ENCODE data around the gene VGLL1.

VGLL1 gene

DNA sequence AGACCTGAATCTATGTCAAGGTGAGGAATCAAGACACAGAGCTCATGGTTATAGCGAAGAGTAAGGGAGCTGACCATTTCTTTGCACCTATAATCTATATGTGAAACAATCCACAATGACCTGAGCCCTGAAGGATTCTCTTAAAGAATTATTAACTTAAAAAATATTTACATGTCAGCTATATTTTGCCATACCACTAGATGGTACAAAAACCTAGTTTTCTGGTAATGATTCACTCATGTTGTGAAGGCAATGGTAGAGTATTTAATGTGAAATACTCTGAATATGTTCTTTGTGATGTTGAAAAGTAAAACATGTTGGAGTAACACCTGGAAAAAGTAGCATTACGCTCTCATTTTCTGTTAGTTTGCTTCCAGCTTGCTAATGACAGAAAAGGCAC is 40.0 kb downstream of the VGLL1 start:
- Histone ChIP-seq H3K4me2 (ENCODE audit: low read length) (no peak overlapping the region), H3K4me1 (ENCODE audit: control insufficient read depth, insufficient read depth, low read length) (no peaks in the 10 kb centered on the region), H3K9ac (ENCODE audit: low read depth, low read length) (no peak overlapping the region), H3K27me3 (ENCODE audit: control insufficient read depth, insufficient read depth, low read length) (peaks cover 9% of the 10 kb centered on the region), H3K9me3 (replicated peaks; ENCODE audit: low read length) (no peaks in the 10 kb centered on the region), H3K4me3 (ENCODE audit: low read length) (no peak overlapping the region), H3K36me3 (ENCODE audit: insufficient read depth, low read length) (no peaks in the 10 kb centered on the region)

DNA sequence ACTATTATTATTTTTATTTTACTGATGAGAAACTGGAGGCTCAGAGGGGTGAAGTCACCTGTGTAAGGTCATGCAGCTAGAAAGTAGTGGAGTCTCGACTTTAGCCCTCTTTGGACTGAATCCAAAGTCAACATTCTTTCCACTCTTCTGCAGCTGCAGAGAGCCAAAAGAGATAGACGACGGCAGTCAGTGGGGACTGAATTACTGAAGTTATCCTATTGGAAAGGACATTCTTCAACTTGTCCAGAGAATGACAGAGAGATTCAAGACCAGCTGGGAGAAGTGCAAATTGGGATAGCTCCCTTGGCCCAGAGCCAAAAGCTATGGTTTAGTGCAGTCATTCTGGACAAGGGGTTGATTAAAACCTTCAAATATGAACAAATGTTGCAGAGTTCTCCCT is 42.5 kb downstream of the VGLL1 start:
- Histone ChIP-seq H3K4me3 (ENCODE audit: low read length) (no peak overlapping the region), H3K36me3 (ENCODE audit: insufficient read depth, low read length) (no peaks in the 10 kb centered on the region), H3K4me2 (ENCODE audit: low read length) (no peak overlapping the region), H3K4me1 (ENCODE audit: control insufficient read depth, insufficient read depth, low read length) (no peaks in the 10 kb centered on the region), H3K27me3 (ENCODE audit: control insufficient read depth, insufficient read depth, low read length) (peaks cover 4% of the 10 kb centered on the region), H3K9me3 (replicated peaks; ENCODE audit: low read length) (no peaks in the 10 kb centered on the region), H3K9ac (ENCODE audit: low read depth, low read length) (no peak overlapping the region)

DNA sequence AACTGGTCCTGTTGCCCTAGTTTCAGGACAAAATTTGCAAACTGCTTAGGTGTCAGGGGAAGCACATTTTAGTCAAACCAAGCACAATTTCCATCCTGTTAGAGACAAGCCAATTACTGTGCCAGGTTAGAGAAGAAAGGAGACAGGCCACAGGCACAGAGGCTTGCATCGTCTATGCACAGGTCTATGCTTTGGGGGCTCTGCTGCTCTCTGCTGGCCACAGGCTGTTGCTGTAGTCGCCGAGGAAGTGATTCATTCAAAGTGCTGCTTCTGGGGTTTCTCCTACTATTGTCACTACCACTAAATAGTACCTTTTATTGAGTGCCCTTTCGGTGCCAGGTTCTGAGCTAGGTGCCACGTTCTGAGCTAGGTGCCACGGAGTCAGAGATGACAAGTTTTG is 45.5 kb downstream of the VGLL1 start:
- no peaks in the 10 kb centered on the region for H3K4me1 ChIP-seq (ENCODE audit: control insufficient read depth, insufficient read depth, low read length)
- no peak overlapping the region for H3K9ac ChIP-seq (ENCODE audit: low read depth, low read length)
- H3K27me3 ChIP-seq (ENCODE audit: control insufficient read depth, insufficient read depth, low read length): peaks cover 15% of the 10 kb centered on the region
- H3K36me3 ChIP-seq (ENCODE audit: insufficient read depth, low read length): no peaks in the 10 kb centered on the region
- H3K9me3 ChIP-seq (replicated peaks; ENCODE audit: low read length): no peaks in the 10 kb centered on the region
- H3K4me3 ChIP-seq (ENCODE audit: low read length): no peak overlapping the region
- H3K4me2 ChIP-seq (ENCODE audit: low read length): no peak overlapping the region

DNA sequence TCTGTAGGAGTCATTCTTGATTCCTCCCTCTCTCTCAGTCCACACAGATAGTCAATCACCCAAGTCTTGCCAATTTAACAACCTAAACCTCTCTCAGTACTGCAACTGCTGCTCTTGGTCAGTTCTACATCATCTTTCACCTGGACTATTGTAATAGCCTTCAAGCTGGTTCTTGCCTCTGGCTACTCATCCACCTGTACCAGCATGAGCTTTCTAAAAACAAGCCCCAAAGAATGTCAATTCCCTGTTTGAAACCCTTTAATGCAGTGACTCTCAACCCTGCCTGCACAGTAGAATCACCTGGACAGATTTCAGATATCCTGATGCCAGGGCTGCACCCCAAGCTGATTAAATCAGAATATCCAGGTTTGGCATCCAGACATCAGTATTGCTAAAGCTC is 48.3 kb downstream of the VGLL1 start:
- Histone ChIP-seq H3K27me3 (ENCODE audit: control insufficient read depth, insufficient read depth, low read length) (peaks cover 12% of the 10 kb centered on the region), H3K4me2 (ENCODE audit: low read length) (no peak overlapping the region), H3K4me1 (ENCODE audit: control insufficient read depth, insufficient read depth, low read length) (no peaks in the 10 kb centered on the region), H3K9me3 (replicated peaks; ENCODE audit: low read length) (no peaks in the 10 kb centered on the region), H3K4me3 (ENCODE audit: low read length) (no peak overlapping the region), H3K9ac (ENCODE audit: low read depth, low read length) (no peak overlapping the region), H3K36me3 (ENCODE audit: insufficient read depth, low read length) (no peaks in the 10 kb centered on the region)

DNA sequence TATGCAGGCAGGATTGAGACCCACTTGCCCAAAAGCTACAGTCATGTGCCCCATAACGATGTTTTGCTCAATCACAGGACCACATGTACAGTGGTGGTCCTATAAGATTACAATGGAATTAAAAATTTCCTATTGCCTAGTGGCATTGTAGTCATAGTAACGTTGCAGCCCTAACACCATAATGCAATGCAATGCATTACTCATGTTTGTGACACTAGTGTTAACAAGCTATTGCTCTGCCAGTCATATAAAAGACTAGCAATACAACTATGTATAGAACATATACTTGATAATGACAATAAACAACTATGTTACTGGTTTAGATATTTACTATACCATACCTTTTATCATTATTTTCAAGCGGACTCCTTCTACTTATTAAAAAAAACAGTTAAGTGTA is 50.6 kb downstream of the VGLL1 start:
- peaks cover 11% of the 10 kb centered on the region for H3K27me3 ChIP-seq (ENCODE audit: control insufficient read depth, insufficient read depth, low read length)

DNA sequence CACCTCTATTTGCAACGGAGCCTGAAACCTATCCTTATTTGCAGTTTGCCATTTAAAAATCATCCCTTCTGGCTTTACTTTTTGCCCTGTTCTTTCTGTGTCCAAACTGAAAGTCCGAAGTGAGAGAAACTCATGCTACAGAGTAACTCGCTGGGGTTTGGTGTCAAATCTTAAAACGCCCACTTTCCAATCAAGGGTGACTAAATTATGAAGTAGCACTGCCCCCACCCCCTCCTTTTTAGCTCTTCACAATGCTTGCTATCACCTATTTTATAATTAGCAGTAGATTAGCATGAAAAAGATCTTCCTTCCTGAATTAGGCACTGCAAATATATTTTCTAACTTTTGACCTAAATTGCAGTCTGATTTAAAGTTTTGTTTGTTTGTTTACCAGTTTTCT is 52.5 kb downstream of the VGLL1 start:
- Histone ChIP-seq H3K9ac (ENCODE audit: low read depth, low read length) (no peak overlapping the region), H3K4me3 (ENCODE audit: low read length) (no peak overlapping the region)

More for the DNA sequence above, 50.6 kb downstream of the VGLL1 start:
- Histone ChIP-seq H3K4me2 (ENCODE audit: low read length) (no peak overlapping the region), H3K9me3 (replicated peaks; ENCODE audit: low read length) (no peaks in the 10 kb centered on the region), H3K4me3 (ENCODE audit: low read length) (no peak overlapping the region), H3K9ac (ENCODE audit: low read depth, low read length) (no peak overlapping the region), H3K4me1 (ENCODE audit: control insufficient read depth, insufficient read depth, low read length) (no peaks in the 10 kb centered on the region), H3K36me3 (ENCODE audit: insufficient read depth, low read length) (no peaks in the 10 kb centered on the region)

DNA sequence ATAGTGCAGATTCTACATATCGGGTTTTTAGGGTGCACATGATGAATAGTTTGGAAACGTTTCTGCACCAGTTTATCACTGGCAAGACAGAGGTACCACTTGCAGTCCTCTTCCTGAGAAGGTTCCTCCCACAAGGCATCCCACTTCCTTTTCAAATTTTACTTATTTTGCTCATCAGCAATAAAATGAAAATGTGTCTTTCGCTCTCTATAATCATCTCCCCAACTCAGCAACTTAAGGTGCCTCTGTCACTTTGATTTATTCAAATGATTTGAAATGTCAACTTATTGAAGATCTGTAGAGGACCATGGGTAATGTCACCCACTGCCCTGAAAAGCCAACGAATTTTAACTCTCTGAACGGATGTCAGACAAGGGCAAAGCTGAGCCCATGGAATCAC is 53.2 kb downstream of the VGLL1 start:
- Histone ChIP-seq H3K36me3 (ENCODE audit: insufficient read depth, low read length) (no peaks in the 10 kb centered on the region), H3K4me1 (ENCODE audit: control insufficient read depth, insufficient read depth, low read length) (no peaks in the 10 kb centered on the region), H3K27me3 (ENCODE audit: control insufficient read depth, insufficient read depth, low read length) (peaks cover 11% of the 10 kb centered on the region), H3K9ac (ENCODE audit: low read depth, low read length) (no peak overlapping the region), H3K4me3 (ENCODE audit: low read length) (no peak overlapping the region), H3K4me2 (ENCODE audit: low read length) (no peak overlapping the region), H3K9me3 (replicated peaks; ENCODE audit: low read length) (no peaks in the 10 kb centered on the region)

More for the DNA sequence above, 52.5 kb downstream of the VGLL1 start:
- Histone ChIP-seq H3K4me1 (ENCODE audit: control insufficient read depth, insufficient read depth, low read length) (no peaks in the 10 kb centered on the region), H3K4me2 (ENCODE audit: low read length) (no peak overlapping the region), H3K36me3 (ENCODE audit: insufficient read depth, low read length) (no peaks in the 10 kb centered on the region), H3K27me3 (ENCODE audit: control insufficient read depth, insufficient read depth, low read length) (peaks cover 11% of the 10 kb centered on the region), H3K9me3 (replicated peaks; ENCODE audit: low read length) (no peaks in the 10 kb centered on the region)

DNA sequence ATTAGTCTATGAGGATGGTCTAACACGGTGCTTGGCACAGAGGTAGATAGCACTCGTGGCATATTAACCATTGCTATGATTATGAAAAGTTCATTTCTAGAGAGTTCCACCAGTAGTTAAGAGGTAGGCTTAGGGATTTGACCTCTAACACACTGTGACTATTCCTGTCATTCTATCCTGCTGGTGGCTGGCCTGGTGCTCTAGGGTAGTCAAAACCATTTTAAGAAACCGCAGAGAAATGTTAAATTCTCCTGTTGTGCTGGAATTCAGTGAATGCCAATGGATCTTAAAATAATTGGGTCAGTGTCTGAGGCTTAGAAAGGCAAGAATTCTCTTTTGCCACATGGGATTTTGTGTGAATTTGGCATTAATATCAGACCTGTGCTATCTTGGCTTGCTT is 53.9 kb downstream of the VGLL1 start:
- H3K36me3 ChIP-seq (ENCODE audit: insufficient read depth, low read length): no peaks in the 10 kb centered on the region
- H3K27me3 ChIP-seq (ENCODE audit: control insufficient read depth, insufficient read depth, low read length): peaks cover 4% of the 10 kb centered on the region
- no peaks in the 10 kb centered on the region for H3K4me1 ChIP-seq (ENCODE audit: control insufficient read depth, insufficient read depth, low read length)
- no peak overlapping the region for H3K4me3 ChIP-seq (ENCODE audit: low read length)
- no peak overlapping the region for H3K4me2 ChIP-seq (ENCODE audit: low read length)
- no peak overlapping the region for H3K9ac ChIP-seq (ENCODE audit: low read depth, low read length)
- H3K9me3 ChIP-seq (replicated peaks; ENCODE audit: low read length): no peaks in the 10 kb centered on the region

DNA sequence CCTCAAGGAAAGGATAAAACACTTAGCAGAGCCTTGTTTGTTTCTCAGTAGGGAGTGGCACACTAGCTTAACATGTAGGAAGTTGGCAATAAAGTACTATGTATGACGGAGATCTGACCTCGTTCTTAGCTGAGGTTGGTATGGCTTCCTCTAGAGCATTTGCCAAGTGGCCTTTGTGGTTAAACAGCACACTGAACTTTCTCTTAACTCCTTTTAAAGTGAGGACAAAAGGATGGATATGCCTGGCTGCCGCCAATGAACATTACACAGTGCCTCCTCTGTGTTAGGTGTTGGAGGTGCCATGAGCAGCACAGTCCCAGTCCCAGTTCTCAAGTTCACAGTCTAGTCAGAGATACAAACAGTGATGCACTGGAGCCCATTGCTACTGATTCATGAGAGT is 54.4 kb downstream of the VGLL1 start:
- Histone ChIP-seq H3K27me3 (ENCODE audit: control insufficient read depth, insufficient read depth, low read length) (peaks cover 2% of the 10 kb centered on the region), H3K4me2 (ENCODE audit: low read length) (no peak overlapping the region), H3K9me3 (replicated peaks; ENCODE audit: low read length) (no peaks in the 10 kb centered on the region), H3K36me3 (ENCODE audit: insufficient read depth, low read length) (no peaks in the 10 kb centered on the region), H3K9ac (ENCODE audit: low read depth, low read length) (no peak overlapping the region), H3K4me1 (ENCODE audit: control insufficient read depth, insufficient read depth, low read length) (no peaks in the 10 kb centered on the region), H3K4me3 (ENCODE audit: low read length) (no peak overlapping the region)

DNA sequence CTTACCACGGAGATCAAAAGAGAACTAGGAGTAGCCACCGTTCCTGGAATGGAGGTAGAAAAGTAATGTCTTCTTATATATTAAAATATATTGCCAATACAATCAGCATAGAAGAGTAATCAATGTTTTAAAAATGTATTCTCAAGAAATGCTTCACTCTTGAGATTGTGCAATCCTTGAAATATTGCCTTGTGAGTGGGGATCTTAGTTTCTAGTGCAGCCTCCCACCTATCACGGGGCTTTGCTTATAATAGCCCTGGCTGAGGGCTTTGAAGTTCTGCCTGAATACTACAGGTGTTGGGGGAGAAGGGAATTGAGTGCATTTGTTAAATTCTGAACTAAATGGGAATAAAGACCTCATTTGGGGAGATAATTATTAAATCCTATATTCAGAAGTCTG is 55.5 kb downstream of the VGLL1 start:
- H3K27me3 ChIP-seq (ENCODE audit: control insufficient read depth, insufficient read depth, low read length): peaks cover 2% of the 10 kb centered on the region
- H3K36me3 ChIP-seq (ENCODE audit: insufficient read depth, low read length): no peaks in the 10 kb centered on the region
- H3K4me2 ChIP-seq (ENCODE audit: low read length): no peak overlapping the region
- H3K9me3 ChIP-seq (replicated peaks; ENCODE audit: low read length): no peaks in the 10 kb centered on the region
- no peak overlapping the region for H3K4me3 ChIP-seq (ENCODE audit: low read length)
- no peak overlapping the region for H3K9ac ChIP-seq (ENCODE audit: low read depth, low read length)
- no peaks in the 10 kb centered on the region for H3K4me1 ChIP-seq (ENCODE audit: control insufficient read depth, insufficient read depth, low read length)

DNA sequence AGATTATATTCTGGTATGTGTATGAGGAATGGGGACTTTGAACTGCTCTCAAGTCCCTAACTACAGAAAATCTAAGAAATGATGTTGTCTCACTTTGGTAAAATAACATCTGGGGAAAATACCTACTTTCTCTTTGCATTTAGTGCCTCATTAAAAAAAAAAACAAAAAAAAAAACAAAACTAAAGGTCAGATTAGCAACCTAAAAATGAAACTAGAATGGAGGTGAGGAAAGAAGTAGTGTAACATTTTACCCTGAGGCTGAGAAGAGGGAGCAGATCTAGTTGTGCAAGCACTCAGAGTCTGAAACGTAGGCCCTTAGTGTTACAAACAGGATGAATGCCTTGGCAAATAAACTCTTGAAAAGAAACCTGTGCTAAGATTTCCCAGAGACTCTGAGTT is 56.0 kb downstream of the VGLL1 start:
- no peak overlapping the region for H3K4me2 ChIP-seq (ENCODE audit: low read length)
- no peaks in the 10 kb centered on the region for H3K4me1 ChIP-seq (ENCODE audit: control insufficient read depth, insufficient read depth, low read length)
- H3K36me3 ChIP-seq (ENCODE audit: insufficient read depth, low read length): no peaks in the 10 kb centered on the region
- no peak overlapping the region for H3K4me3 ChIP-seq (ENCODE audit: low read length)
- no peak overlapping the region for H3K9ac ChIP-seq (ENCODE audit: low read depth, low read length)
- no peaks in the 10 kb centered on the region for H3K9me3 ChIP-seq (replicated peaks; ENCODE audit: low read length)
- H3K27me3 ChIP-seq (ENCODE audit: control insufficient read depth, insufficient read depth, low read length): peaks cover 2% of the 10 kb centered on the region

DNA sequence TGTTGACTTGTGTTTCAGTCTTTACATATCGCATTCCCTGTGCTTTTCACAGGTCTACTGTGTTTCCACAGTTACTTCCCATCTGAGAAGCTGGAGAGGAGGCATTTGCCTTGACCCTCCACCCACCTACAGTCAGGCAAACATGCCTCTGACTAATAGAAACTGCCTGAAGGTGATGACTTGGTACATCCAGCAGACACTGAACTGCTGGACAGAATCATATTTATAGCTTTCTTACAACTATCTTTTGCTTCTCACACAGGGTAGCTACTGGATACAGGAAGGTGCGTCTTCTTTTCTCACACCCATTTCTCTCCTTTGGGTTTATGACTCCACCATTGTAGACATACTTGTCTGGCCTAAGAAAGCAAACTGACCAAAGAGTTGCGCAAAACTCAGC is 58.0 kb downstream of the VGLL1 start:
- Histone ChIP-seq H3K4me1 (ENCODE audit: control insufficient read depth, insufficient read depth, low read length) (no peaks in the 10 kb centered on the region), H3K9ac (ENCODE audit: low read depth, low read length) (no peak overlapping the region), H3K9me3 (replicated peaks; ENCODE audit: low read length) (no peaks in the 10 kb centered on the region), H3K36me3 (ENCODE audit: insufficient read depth, low read length) (no peaks in the 10 kb centered on the region), H3K27me3 (ENCODE audit: control insufficient read depth, insufficient read depth, low read length) (peaks cover 2% of the 10 kb centered on the region), H3K4me2 (ENCODE audit: low read length) (no peak overlapping the region), H3K4me3 (ENCODE audit: low read length) (no peak overlapping the region)

Data from skeletal muscle satellite cell (primary cell).